Brain microvascular endothelial cell (primary cell): ENCODE results near the gene FYCO1.

ENCODE experiments used
- DNase-seq: peaks from one replicate; pipeline ENCODE4 v3.0.0-alpha.2; 2020
- H3K27ac ChIP-seq: fragments of 250-450 bp; sonication (Bioruptor Pico); 2 replicates; pipeline ENCODE4 v1.5.1; 2020; ENCODE audit warnings: mild to moderate bottlenecking, moderate library complexity
- H3K27me3 ChIP-seq: fragments of 250-450 bp; sonication (Bioruptor Pico); replicated peaks from 2 replicates; pipeline ENCODE4 v1.5.1; 2020; ENCODE audit warnings: mild to moderate bottlenecking
- H3K36me3 ChIP-seq: fragments of 250-450 bp; sonication (Bioruptor Pico); replicated peaks from 2 replicates; pipeline ENCODE4 v1.5.1; 2020; ENCODE audit warnings: mild to moderate bottlenecking
- H3K4me3 ChIP-seq: 2 replicates; pipeline ENCODE4 v1.5.1; 2011; ENCODE audit warnings: low read depth, mild to moderate bottlenecking, control low read depth, low read length, moderate library complexity
- in situ Hi-C: cut with HindIII; loops from 2 replicates; pipeline ENCODE4 v1.10.0; 2017; ENCODE audit warnings: low sequenced_read_pairs, low pct_ligation_motif_present
- TF ChIP-seq, protein P1 (sequence below): IDR thresholded peaks from 2 replicates; pipeline ENCODE4 v1.5.1; 2011; ENCODE audit warnings: low read depth, mild to moderate bottlenecking, moderate library complexity, low read length, control low read depth, inconsistent platforms; ENCODE audit errors: missing control alignments

Gene FYCO1

DNA sequence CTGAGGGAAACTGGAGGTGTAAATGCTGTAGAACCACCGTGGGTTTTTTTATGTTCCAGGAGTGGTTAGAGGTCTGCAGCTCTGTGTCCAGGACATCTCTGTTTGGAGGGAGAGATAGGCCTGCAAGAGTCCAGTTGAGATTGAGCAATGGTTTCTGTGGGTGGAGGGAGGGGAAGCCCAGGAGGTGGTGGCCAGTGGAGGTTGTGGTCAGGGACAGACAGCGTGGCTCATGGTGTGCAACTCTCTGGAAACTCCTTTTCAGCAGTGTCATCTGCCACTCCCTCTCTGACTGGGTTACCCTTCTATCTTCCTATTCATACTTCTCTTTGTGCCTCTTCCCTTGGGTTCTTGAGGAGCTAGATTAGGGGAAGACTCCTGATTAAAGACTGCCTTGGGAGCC is 22.1 kb upstream of the FYCO1 start:
- H3K27ac ChIP-seq = no peak overlapping the region

DNA sequence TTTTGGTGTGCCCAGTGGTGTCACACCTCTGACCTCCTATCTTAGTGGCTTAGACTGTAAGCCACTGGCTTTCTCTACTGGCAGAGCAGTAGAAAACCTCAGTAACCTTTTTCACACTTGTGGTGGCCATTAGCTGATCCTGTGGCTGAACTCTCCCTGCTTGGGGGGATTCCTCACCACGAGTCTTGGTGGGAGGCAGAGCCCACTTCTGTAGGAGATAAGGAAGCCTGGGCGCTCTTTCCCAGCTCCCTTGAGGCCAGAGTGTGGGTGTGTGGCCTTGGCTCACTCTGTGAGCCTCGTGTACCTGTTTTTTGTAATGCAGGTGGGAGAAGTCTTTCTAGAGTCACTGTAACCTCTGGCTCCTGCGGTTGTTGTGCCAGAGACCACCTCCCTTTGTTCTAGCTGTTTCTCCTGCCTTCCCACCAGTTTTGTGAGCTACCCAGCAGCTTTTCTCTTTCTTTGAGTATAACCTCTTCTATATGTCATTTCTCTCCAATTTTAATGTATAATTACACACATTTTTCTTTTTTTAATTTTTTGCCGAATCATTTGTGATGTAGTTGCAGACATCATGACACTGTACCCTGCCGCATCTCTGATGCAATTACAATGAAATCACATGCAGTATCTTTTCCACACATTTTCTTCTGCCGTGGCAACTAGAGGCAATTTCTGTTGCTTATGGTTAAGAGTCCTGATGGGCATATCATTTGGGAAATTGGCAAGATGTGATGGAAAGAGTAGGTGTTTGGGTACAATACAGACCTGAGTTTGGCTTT is 17.9 kb upstream of the FYCO1 start:
- no peaks in the 10 kb centered on the region for H3K27me3 ChIP-seq
- DNase-seq = no peak
- in situ Hi-C loops = no loop called here
- TF ChIP-seq, protein P1, sequence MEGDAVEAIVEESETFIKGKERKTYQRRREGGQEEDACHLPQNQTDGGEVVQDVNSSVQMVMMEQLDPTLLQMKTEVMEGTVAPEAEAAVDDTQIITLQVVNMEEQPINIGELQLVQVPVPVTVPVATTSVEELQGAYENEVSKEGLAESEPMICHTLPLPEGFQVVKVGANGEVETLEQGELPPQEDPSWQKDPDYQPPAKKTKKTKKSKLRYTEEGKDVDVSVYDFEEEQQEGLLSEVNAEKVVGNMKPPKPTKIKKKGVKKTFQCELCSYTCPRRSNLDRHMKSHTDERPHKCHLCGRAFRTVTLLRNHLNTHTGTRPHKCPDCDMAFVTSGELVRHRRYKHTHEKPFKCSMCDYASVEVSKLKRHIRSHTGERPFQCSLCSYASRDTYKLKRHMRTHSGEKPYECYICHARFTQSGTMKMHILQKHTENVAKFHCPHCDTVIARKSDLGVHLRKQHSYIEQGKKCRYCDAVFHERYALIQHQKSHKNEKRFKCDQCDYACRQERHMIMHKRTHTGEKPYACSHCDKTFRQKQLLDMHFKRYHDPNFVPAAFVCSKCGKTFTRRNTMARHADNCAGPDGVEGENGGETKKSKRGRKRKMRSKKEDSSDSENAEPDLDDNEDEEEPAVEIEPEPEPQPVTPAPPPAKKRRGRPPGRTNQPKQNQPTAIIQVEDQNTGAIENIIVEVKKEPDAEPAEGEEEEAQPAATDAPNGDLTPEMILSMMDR = no peak
- no peaks in the 10 kb centered on the region for H3K36me3 ChIP-seq
- H3K27ac ChIP-seq = no peak overlapping the region
- H3K4me3 ChIP-seq = no peak overlapping the region

More for the DNA sequence above, 22.1 kb upstream of the FYCO1 start:
- Histone ChIP-seq H3K4me3 (no peak overlapping the region), H3K36me3 (no peaks in the 10 kb centered on the region), H3K27me3 (no peaks in the 10 kb centered on the region)
- in situ Hi-C loops = no loop called here
- TF ChIP-seq, protein P1 = no peak
- DNase-seq = no peak

DNA sequence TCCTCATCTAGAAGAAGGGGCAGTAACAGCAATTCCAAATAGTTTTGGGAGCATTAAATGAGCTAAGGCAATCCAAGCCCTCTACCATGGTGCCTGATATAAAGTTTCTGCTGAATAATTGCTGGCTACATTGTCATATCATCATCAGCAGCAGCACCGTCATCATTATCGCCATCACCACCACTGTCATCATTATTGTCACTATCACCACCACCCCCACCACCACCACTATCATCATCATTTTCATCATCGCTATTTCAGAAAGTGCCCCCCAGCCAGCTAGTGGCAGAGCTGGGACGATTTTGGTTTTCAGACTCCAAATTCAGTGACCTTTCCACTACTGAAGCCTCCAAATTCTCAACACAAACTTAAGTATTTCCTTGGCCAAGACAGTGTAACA is 16.6 kb upstream of the FYCO1 start:
- H3K36me3 ChIP-seq = no peaks in the 10 kb centered on the region
- in situ Hi-C loops = no loop called here
- no peak overlapping the region for H3K27ac ChIP-seq
- no peak for DNase-seq
- TF ChIP-seq, protein P1 = no peak
- no peak overlapping the region for H3K4me3 ChIP-seq
- H3K27me3 ChIP-seq = no peaks in the 10 kb centered on the region

DNA sequence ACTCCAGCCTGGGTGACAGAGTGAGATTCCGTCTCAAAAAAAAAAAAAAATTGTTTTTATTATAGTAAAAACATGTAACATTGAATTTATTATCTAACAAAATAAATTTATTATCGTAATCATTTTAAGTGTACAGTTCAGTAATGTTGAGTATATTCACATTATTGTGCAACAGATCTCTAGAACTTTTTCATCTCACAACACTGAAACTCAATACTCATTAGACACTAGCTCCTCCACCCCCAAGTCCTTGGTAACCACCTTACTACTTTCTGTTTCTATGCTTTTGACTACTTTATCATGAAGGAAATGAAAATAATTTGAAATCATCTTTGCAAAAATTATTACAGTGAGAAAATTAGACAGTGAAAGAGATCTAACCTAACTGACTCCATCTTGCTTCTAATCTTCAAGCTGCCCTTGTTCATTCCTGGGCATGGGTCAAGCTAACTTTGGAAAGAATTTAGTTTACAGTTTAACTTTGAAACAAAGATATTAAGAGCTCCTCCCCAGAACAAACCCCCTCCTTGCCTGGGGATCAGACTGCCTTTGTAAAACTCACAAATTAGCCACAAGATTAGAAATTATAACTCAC is 15.0 kb upstream of the FYCO1 start:
- H3K27ac ChIP-seq = no peak overlapping the region
- TF ChIP-seq, protein P1 = no peak
- DNase-seq = no peak
- no peak overlapping the region for H3K4me3 ChIP-seq
- no peaks in the 10 kb centered on the region for H3K27me3 ChIP-seq
- H3K36me3 ChIP-seq = no peaks in the 10 kb centered on the region
- in situ Hi-C loops = no loop called here

DNA sequence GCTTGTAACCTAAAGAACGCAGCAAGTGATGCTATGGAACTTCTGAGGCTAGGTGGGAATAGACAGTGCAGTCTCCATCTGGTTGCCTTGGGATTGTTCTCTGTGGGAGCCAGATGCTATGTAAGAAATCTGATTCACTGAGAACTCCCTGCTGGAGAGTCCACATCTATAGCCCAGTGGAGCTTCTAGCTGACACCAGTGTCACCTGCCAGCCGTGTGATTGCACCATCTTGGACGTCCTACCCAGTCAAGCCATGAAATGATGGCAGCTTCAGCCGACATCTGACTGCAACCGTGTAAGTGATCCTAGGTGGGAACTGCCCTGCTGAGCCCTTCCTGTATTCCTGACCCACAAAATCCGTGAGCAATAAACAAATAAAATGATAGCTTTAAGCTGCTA is 12.4 kb upstream of the FYCO1 start:
- no peak overlapping the region for H3K4me3 ChIP-seq
- in situ Hi-C loops = no loop called here
- no peak overlapping the region for H3K27ac ChIP-seq
- no peaks in the 10 kb centered on the region for H3K27me3 ChIP-seq
- TF ChIP-seq, protein P1 = no peak
- no peaks in the 10 kb centered on the region for H3K36me3 ChIP-seq
- DNase-seq = no peak
